ENCODE data around the gene PCBP3. TPM values are rescaled to one million over a fixed set of nuclear protein-coding genes. Genes with fewer than 3 reads are reported as not detected.

PCBP3 gene
- total and polyA plus RNA-seq, 2 of the 8 experiments (the other 6 are each of a cell fraction or from before 2014, with no cell fraction given), result 3.5 to 6.3 TPM

DNA sequence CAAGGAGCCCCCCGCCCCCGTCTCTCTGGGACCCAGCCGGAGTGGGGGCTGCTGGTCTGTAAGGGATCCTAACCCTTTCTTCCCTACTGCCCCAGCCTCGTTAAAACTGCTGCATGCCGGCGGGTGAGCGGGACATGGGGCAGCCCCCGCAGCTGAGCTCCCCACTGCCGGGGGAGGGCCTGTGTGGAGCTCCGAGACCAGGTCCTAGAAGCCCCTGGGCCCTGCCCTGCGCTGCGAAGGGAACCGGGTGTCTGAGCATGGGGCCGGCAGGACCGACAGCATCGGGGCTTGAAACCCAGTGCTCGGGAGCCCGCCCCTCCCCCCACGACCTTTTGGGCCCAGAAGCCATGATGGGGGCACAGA is 328.8 kb downstream of the PCBP3 start:
- Histone ChIP-seq H3K56ac (replicated peaks; ENCODE audit: insufficient read length, low read depth, low read length) (peak overlapping the region; percentile 16), H3K27ac (ENCODE audit: low read depth, low read length) (no peak overlapping the region), H2BK15ac (ENCODE audit: low read length) (peak overlapping the region; percentile 36; the same call in 1 of the 2 replicates), H3K9me3 (ENCODE audit: insufficient read depth in 2 of 2, low read depth in 1 of 2, low read length in 1 of 2) (no peaks in the 10 kb centered on the region), H3K4me2 (ENCODE audit: insufficient read depth in 1 of 2, low read depth in 2 of 2, low read length in 2 of 2) (peak overlapping the region; percentile 97), H4K91ac (replicated peaks; ENCODE audit: insufficient read length, low read length) (peak overlapping the region; percentile 79), H2BK20ac (ENCODE audit: low read length) (no peak overlapping the region), H2BK12ac (ENCODE audit: low read depth, low read length) (no peak overlapping the region), H3K4me3 (ENCODE audit: extremely low read depth in 1 of 4, insufficient read depth in 2 of 4, low read depth in 3 of 4, low read length in 4 of 4) (peak overlapping the region; percentile 42 to 71 (median 60); a peak in 6 of 8 replicates), H3K18ac (ENCODE audit: extremely low read depth, low read length) (peak overlapping the region; percentile 68; the same call in 1 of the 2 replicates), H4K5ac (ENCODE audit: insufficient read length, low read depth, low read length) (peak overlapping the region; percentile 49), H3K9ac (replicated peaks in 1 of 4; ENCODE audit: extremely low read depth in 1 of 4, low read depth in 3 of 4, low read length in 3 of 4) (no peak overlapping the region), H3K4ac (replicated peaks; ENCODE audit: insufficient read length, low read depth, low read length) (peak overlapping the region; percentile 85), H4K20me1 (replicated peaks in 1 of 2; ENCODE audit: control insufficient read depth in 1 of 2, insufficient read depth in 2 of 2, low read length in 2 of 2) (no peaks in the 10 kb centered on the region), H3K79me2 (ENCODE audit: control insufficient read depth in 1 of 2, insufficient read depth in 2 of 2, low read length in 2 of 2) (no peaks in the 10 kb centered on the region), H2BK5ac (ENCODE audit: low read depth, low read length) (peak overlapping the region; percentile 75; the same call in 1 of the 2 replicates), H2AFZ (ENCODE audit: low read length) (no peak overlapping the region), H3K27me3 (replicated peaks in 1 of 4; ENCODE audit: control insufficient read depth in 3 of 4, extremely low read depth in 1 of 4, insufficient read depth in 3 of 4, low read length in 3 of 4) (peaks cover 0 to 23% (median 11%) of the 10 kb centered on the region in 4 experiments; a peak in 4 of 7 replicates), H3K4me1 (replicated peaks in 1 of 4; ENCODE audit: control insufficient read depth in 3 of 4, insufficient read depth in 4 of 4, low read length in 3 of 4) (peaks cover 0 to 24% (median 17%) of the 10 kb centered on the region in 4 experiments; a peak in 6 of 7 replicates), H3K23me2 (ENCODE audit: low read depth, low read length) (peaks cover 26% of the 10 kb centered on the region; the same call in 1 of the 2 replicates), H3K36me3 (ENCODE audit: control insufficient read depth in 2 of 4, insufficient read depth in 4 of 4, low read length in 3 of 4) (no peaks in the 10 kb centered on the region), H3K23ac (ENCODE audit: insufficient read length) (no peak overlapping the region), H2AK5ac (ENCODE audit: low read depth, low read length) (no peak overlapping the region), H4K8ac (ENCODE audit: extremely low read depth, insufficient read depth, low read length) (0 out of 2 replicates have a peak overlapping the region, but pooled peaks have one; percentile 40), H3K79me1 (ENCODE audit: low read depth, low read length) (no peaks in the 10 kb centered on the region), H2BK120ac (replicated peaks; ENCODE audit: low read depth, low read length) (peak overlapping the region; percentile 83), H3K14ac (ENCODE audit: insufficient read length) (no peak overlapping the region)
- FAIRE-seq (no peak), DNase-seq (ENCODE audit: low read depth in 1 of 2, low spot score in 2 of 2) (peak in 1 of 2 experiments; percentile 73)
- ChIA-PET CTCF (ENCODE audit: partially characterized antibody) (interaction anchor here (0.6 to 5.2 kb wide), 12 partner anchors 10 to 631 kb away, joined by 3 to 47 read pairs (median 5); partner anchors contain the start of gene C21orf58), POLR2A (ENCODE audit: partially characterized antibody) (no interaction called here)
- WGBS, 2 experiments (ENCODE audit: extremely low coverage in 1 of 2, insufficient coverage in 1 of 2, insufficient read length in 1 of 2, insufficient replicate concordance in 2 of 2, low coverage in 1 of 2, low lambda C conversion rate in 2 of 2, missing lambda C conversion rate in 1 of 2), result 35% methylated on average over 15 of the region's 19 CpGs; no CpG with 5 or more reads in 1 of the 2 experiments
- TF ChIP-seq TAF7 (optimal IDR thresholded peaks at IDR 0.05; ENCODE audit: borderline replicate concordance, low read depth, low read length), result no peak
- no peak for TF ChIP-seq BRCA1 (IDR thresholded peaks at IDR 0.05; ENCODE audit: low read depth, low read length)
- no peak for TF ChIP-seq EZH2 (IDR thresholded peaks at IDR 0.05; ENCODE audit: low read depth, low read length, severe bottlenecking)
- TF ChIP-seq ZNF274 (IDR thresholded peaks at IDR 0.05; ENCODE audit: borderline replicate concordance, extremely low read depth, low read length), result no peak
- no peak for TF ChIP-seq PHF8 (conservative IDR thresholded peaks at IDR 0.05; ENCODE audit: low read depth, low read length)
- no peak for TF ChIP-seq NRF1 (IDR thresholded peaks at IDR 0.05; ENCODE audit: low read depth, low read length)
- no peak for TF ChIP-seq GTF2F1 (IDR thresholded peaks at IDR 0.05; ENCODE audit: borderline replicate concordance, low read depth, low read length)
- no peak for TF ChIP-seq TEAD4 (IDR thresholded peaks at IDR 0.05; ENCODE audit: low read depth, low read length)
- no peak for TF ChIP-seq SP2 (IDR thresholded peaks at IDR 0.05; ENCODE audit: low read length)
- TF ChIP-seq, protein P1, sequence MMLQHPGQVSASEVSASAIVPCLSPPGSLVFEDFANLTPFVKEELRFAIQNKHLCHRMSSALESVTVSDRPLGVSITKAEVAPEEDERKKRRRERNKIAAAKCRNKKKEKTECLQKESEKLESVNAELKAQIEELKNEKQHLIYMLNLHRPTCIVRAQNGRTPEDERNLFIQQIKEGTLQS (IDR thresholded peaks at IDR 0.05; ENCODE audit: insufficient read depth, low read depth, low read length), result no peak
- no peak for TF ChIP-seq TCF12 (IDR thresholded peaks at IDR 0.05; ENCODE audit: low read depth, low read length)
- TF ChIP-seq KDM4A (IDR thresholded peaks at IDR 0.05; ENCODE audit: low read depth, low read length, severe bottlenecking), result no peak
- TF ChIP-seq POLR2A (IDR thresholded peaks at IDR 0.05; ENCODE audit: control extremely low read depth in 1 of 2, low read depth in 2 of 2, low read length in 2 of 2), result no peak
- TF ChIP-seq SUZ12 (IDR thresholded peaks at IDR 0.05; ENCODE audit: low read length), result no peak
